ENCODE measurements around the gene PTCSC3.

- no peak for TF ChIP-seq CTCF (IDR thresholded peaks at IDR 0.05; ENCODE audit: insufficient read depth, low read depth, low read length)
- no peak for TF ChIP-seq EZH2 (IDR thresholded peaks at IDR 0.05; ENCODE audit: insufficient read depth, low read length)
Observed at GRCh38 chr14:36222337-36222736, 45.8 kb upstream of the PTCSC3 start.

Measured in astrocyte (in vitro differentiated cells and primary cell).